ENCODE data around the gene MED13L. TPM values are rescaled to one million over a fixed set of nuclear protein-coding genes. Genes with fewer than 3 reads are reported as not detected.
A peak's percentile ranks its signal among the peaks of the same experiment; 100 is the strongest.

Gene MED13L
- total and polyA plus RNA-seq, 12 donors: 9.4 to 76.5 (median 64.2) TPM

DNA sequence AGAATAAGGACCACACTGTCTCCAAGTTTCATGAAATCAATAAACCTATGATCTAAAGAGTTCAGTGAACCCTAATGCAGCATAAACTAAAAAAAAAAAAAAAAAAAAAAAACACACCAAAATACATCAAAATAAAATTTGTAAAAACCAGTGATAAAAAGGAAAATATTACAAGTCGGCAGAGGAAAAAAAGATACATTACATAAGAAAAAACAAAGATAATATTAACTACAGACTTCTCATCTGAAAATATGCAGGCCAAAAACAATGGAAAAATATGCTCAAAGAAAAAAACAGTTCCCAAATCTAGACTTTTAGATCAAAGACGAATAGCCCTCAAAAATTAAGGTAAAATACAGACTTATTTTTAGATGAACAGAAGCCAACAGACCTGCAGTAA lies 27.6 kb downstream of the MED13L start:
- H3K4me3 ChIP-seq: no peak overlapping the region
- WGBS, 2 donors: 95 to 100% methylated on average over 2 of the region's 2 CpGs
- no peaks in the 10 kb centered on the region for H3K36me3 ChIP-seq
- intact Hi-C loops (cut with DNase I): loop anchor here in 2 of 10 donors (10.0 kb wide), 2 partner anchors 235 to 445 kb away; no protein-coding TSS in a partner anchor
- DNase-seq: no peak
- H3K27me3 ChIP-seq: no peaks in the 10 kb centered on the region
- no peak for ATAC-seq
- peaks cover 0 to 34% (median 12%) of the 10 kb centered on the region in 11 donors for H3K9me3 ChIP-seq
- H3K4me1 ChIP-seq: peaks cover 7 to 49% (median 42%) of the 10 kb centered on the region in 9 donors
- TF ChIP-seq, protein P1, sequence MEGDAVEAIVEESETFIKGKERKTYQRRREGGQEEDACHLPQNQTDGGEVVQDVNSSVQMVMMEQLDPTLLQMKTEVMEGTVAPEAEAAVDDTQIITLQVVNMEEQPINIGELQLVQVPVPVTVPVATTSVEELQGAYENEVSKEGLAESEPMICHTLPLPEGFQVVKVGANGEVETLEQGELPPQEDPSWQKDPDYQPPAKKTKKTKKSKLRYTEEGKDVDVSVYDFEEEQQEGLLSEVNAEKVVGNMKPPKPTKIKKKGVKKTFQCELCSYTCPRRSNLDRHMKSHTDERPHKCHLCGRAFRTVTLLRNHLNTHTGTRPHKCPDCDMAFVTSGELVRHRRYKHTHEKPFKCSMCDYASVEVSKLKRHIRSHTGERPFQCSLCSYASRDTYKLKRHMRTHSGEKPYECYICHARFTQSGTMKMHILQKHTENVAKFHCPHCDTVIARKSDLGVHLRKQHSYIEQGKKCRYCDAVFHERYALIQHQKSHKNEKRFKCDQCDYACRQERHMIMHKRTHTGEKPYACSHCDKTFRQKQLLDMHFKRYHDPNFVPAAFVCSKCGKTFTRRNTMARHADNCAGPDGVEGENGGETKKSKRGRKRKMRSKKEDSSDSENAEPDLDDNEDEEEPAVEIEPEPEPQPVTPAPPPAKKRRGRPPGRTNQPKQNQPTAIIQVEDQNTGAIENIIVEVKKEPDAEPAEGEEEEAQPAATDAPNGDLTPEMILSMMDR (IDR thresholded peaks at IDR 0.05): no peak
- H3K27ac ChIP-seq: no peak overlapping the region

DNA sequence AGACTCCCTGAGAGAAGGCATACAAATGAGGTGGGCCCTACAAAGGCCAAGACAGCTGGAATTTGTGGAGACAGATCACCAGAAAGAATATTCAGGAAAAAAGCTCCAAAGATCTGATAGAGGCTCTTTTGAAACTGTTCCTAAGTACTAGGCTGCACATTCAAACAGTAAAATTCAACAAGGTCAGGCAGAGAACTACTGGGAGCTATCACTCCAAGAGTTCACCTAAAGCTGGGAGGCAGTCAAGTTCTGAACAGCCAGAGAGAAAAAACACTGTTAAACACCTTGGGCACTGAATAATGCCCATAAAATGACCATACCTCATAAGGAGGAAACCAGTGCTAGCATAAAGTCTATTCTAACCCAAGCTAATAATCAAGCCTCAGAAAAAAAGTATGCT lies 28.6 kb downstream of the MED13L start:
- Histone ChIP-seq H3K27me3 (no peaks in the 10 kb centered on the region), H3K4me3 (no peak overlapping the region), H3K4me1 (peaks cover 7 to 54% (median 51%) of the 10 kb centered on the region in 9 donors), H3K36me3 (no peaks in the 10 kb centered on the region), H3K9me3 (peaks cover 0 to 34% (median 12%) of the 10 kb centered on the region in 11 donors), H3K27ac (peak overlapping the region in 1 of 10 donors; percentile 3)
- intact Hi-C loops (cut with DNase I): loop anchor here in 2 of 10 donors (10.0 kb wide), 2 partner anchors 234 to 446 kb away; no protein-coding TSS in a partner anchor
- TF ChIP-seq, protein P1 (IDR thresholded peaks at IDR 0.05): no peak
- DNase-seq (no peak), ATAC-seq (peak in 1 of 8 donors; percentile 45)

DNA sequence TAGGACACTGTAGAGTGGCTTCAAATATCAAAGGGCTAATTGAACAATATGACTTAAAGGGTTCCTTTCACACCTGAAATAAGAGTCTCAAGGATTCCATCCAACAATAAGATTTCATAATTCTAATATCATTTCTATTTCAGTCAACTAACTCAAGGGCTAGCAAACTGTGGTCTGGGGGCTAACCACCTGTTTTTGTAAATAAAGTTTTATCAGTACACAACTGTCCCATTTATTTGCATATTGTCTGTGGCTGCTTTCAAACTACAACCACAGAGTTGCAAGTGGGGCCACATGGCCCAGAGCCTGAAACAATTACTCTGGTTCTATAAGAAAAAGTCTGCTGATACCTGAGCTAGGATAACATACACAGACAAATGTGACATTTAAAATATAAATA lies 29.1 kb downstream of the MED13L start:
- intact Hi-C loops (cut with DNase I): loop anchor here in 2 of 10 donors (10.0 kb wide), 2 partner anchors 234 to 446 kb away; no protein-coding TSS in a partner anchor
- Histone ChIP-seq H3K36me3 (no peaks in the 10 kb centered on the region), H3K4me1 (peaks cover 7 to 59% (median 56%) of the 10 kb centered on the region in 9 donors), H3K4me3 (no peak overlapping the region), H3K9me3 (peaks cover 0 to 34% (median 12%) of the 10 kb centered on the region in 11 donors), H3K27me3 (no peaks in the 10 kb centered on the region), H3K27ac (peak overlapping the region in 1 of 10 donors; percentile 3)
- no peak for DNase-seq
- TF ChIP-seq, protein P1 (IDR thresholded peaks at IDR 0.05): no peak
- no peak for ATAC-seq

DNA sequence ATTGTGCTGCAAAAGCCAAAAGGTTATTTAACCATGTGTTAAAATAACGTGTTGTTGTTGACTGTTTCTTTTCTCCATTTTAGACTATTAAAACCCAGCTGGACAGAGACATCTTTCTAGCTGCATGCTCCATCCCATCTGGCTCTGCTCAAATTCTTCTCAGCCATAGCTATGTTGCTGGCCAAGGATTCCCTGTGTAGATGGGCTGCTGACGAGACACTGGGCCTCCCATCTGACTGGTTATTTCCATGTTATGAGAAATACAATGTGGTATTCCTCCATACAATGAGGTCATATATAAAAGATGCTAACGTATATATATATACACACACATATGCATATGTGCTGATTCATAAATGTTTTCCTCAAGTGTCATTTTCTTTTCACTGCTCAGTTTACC lies 30.1 kb downstream of the MED13L start:
- TF ChIP-seq, protein P1 (IDR thresholded peaks at IDR 0.05): no peak
- Histone ChIP-seq H3K9me3 (peaks cover 0 to 31% (median 12%) of the 10 kb centered on the region in 11 donors), H3K27ac (no peak overlapping the region), H3K4me3 (no peak overlapping the region), H3K4me1 (peaks cover 7 to 69% (median 67%) of the 10 kb centered on the region in 9 donors), H3K27me3 (no peaks in the 10 kb centered on the region), H3K36me3 (no peaks in the 10 kb centered on the region)
- intact Hi-C loops (cut with DNase I): loop anchor here in 2 of 10 donors (10.0 kb wide), 2 partner anchors 233 to 447 kb away; no protein-coding TSS in a partner anchor
- WGBS, 2 donors: 47 to 56% methylated on average over 3 of the region's 3 CpGs
- DNase-seq: no peak
- ATAC-seq: peak in 2 of 8 donors; percentile 52 to 61

Measured in heart right ventricle (tissue), 16 donors.